Mucosa of descending colon (tissue), 3 donors: ENCODE measurements around the gene B4GALT2. TPM values are rescaled to one million over a fixed set of nuclear protein-coding genes. Genes with fewer than 3 reads are reported as not detected.

Experiments
- ATAC-seq: fragments of 200-7000 bp; cut with Tn5 transposase; one replicate; pipeline ENCODE4 v1.9.1; 2020; ENCODE audit warnings: mild to moderate bottlenecking, moderate library complexity
- DNase-seq, 3 donors: peaks; one replicate each; pipeline ENCODE4 v3.0.0-alpha.2; 2020
- H3K36me3 ChIP-seq: fragments of 200-600 bp; one replicate; pipeline ENCODE4 v1.8.0; 2021; ENCODE audit warnings: low read depth, mild to moderate bottlenecking
- H3K4me1 ChIP-seq: fragments of 200-600 bp; one replicate; pipeline ENCODE4 v1.8.0; 2021; ENCODE audit warnings: low read depth, mild to moderate bottlenecking
- H3K4me3 ChIP-seq: fragments of 200-600 bp; one replicate; pipeline ENCODE4 v1.8.0; 2021; ENCODE audit warnings: mild to moderate bottlenecking
- H3K9me3 ChIP-seq: fragments of 200-600 bp; one replicate; pipeline ENCODE4 v1.8.0; 2021; ENCODE audit warnings: mild to moderate bottlenecking
- intact Hi-C, 2 donors: fragments of 100-400 bp; cut with DNase I in 1 of 2; cut with micrococcal nuclease in 1 of 2; formaldehyde crosslinking; loops; one replicate each; pipeline versions ENCODE4 v1.11.0 to v1.11.1; 2022; cut with DNase I, micrococcal nuclease
- total RNA-seq, 3 donors: library from RNA; stranded (reverse); fragmentation: NEBNext Ultra II Directional in 2 of 3; extraction: Animal tissue kit (Norgen Biotek cat#: 25700) in 2 of 3; gene quantifications; one replicate each; pipeline versions ENCODE4 v1.2.1 to v1.2.4, GENCODE V29; 2021 to 2023
- TF ChIP-seq, protein P1 (sequence below): fragments of 200-600 bp; IDR thresholded peaks from one replicate; pipeline ENCODE4 v1.8.0; 2022; ENCODE audit warnings: antibody characterized with exemption, mild to moderate bottlenecking
- donor health status: DM: no; HTN: no; CAD: no; lungs with moderate emphysema.
- donor health status: DM: no; HTN: no; CAD: no.
- donor health status: DM: no; HTN: yes; CAD: no.

The B4GALT2 gene
- total RNA-seq, 3 donors from 2014 or later = 20.0 to 33.6 (median 28.1) TPM

DNA sequence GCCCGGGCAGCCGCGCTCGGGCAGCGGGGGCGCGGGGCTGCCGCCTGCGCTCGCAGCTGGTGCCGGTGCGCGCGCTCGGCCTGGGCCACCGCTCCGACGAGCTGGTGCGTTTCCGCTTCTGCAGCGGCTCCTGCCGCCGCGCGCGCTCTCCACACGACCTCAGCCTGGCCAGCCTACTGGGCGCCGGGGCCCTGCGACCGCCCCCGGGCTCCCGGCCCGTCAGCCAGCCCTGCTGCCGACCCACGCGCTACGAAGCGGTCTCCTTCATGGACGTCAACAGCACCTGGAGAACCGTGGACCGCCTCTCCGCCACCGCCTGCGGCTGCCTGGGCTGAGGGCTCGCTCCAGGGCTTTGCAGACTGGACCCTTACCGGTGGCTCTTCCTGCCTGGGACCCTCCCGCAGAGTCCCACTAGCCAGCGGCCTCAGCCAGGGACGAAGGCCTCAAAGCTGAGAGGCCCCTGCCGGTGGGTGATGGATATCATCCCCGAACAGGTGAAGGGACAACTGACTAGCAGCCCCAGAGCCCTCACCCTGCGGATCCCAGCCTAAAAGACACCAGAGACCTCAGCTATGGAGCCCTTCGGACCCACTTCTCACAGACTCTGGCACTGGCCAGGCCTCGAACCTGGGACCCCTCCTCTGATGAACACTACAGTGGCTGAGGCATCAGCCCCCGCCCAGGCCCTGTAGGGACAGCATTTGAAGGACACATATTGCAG lies 42.4 kb upstream of the B4GALT2 start:
- H3K4me1 ChIP-seq = peaks cover 20% of the 10 kb centered on the region
- H3K36me3 ChIP-seq = no peaks in the 10 kb centered on the region
- TF ChIP-seq, protein P1, sequence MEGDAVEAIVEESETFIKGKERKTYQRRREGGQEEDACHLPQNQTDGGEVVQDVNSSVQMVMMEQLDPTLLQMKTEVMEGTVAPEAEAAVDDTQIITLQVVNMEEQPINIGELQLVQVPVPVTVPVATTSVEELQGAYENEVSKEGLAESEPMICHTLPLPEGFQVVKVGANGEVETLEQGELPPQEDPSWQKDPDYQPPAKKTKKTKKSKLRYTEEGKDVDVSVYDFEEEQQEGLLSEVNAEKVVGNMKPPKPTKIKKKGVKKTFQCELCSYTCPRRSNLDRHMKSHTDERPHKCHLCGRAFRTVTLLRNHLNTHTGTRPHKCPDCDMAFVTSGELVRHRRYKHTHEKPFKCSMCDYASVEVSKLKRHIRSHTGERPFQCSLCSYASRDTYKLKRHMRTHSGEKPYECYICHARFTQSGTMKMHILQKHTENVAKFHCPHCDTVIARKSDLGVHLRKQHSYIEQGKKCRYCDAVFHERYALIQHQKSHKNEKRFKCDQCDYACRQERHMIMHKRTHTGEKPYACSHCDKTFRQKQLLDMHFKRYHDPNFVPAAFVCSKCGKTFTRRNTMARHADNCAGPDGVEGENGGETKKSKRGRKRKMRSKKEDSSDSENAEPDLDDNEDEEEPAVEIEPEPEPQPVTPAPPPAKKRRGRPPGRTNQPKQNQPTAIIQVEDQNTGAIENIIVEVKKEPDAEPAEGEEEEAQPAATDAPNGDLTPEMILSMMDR = no peak
- H3K9me3 ChIP-seq = no peaks in the 10 kb centered on the region
- H3K4me3 ChIP-seq = peak overlapping the region; percentile 17
- intact Hi-C loops = no loop called here
- DNase-seq = peak; percentile 42 to 67 (median 59)
- peak; percentile 34 for ATAC-seq

DNA sequence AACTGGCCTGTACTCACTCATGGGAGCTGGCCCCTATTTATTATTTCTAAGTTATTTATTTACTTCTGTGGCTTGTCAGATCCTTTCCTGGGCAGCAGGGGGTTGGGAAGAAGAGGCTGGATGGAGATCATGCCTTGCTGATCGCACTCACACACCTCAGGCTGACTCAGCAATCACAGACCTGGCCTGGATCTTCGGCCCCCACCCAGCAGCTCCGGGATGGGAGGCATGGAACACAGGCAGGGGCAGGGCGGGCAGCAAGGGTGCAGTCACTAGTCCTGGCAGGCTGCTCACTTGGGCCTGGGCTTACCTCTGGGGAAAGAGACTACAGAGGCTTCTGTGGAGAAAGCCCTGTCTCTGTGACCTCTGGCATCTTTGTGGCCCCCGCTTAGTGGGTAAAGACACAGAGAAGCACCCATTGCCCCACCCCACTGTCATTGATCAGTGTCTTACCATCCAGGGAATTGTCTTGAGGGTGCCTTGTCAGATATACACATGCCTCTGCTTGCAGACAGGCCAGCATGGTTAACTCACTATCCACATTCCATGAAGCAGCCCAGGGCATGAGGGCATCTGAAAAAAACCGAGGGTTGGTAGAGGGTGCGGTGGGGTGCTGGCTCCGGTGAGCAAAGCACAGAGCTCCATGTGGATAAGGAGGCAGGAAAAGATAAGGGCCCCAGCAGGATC lies 41.7 kb upstream of the B4GALT2 start:
- no peak for DNase-seq
- intact Hi-C loops = no loop called here
- H3K4me3 ChIP-seq = no peak overlapping the region
- H3K4me1 ChIP-seq = peaks cover 20% of the 10 kb centered on the region
- TF ChIP-seq, protein P1 = no peak
- no peak for ATAC-seq
- no peaks in the 10 kb centered on the region for H3K36me3 ChIP-seq
- H3K9me3 ChIP-seq = no peaks in the 10 kb centered on the region

DNA sequence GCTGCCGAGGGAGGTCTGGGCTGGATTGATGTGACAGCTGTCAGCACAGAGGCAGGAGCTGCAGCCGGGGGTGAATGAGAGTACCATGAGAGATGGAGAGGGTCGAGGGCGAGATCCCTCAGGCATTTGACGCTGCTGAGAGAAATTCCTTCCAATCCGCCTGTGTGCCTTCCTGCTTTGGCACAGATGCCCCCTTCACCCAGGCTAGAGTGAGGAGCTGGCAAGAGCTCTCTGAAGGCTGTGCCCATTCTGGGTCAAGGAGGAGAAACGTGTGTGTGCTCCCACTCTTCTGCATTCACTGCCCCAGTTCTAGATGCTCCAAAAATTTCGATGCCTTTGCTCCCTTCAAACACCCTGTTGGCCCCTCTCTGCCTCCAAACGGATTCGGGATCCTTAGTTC lies 40.6 kb upstream of the B4GALT2 start:
- DNase-seq = no peak
- no peaks in the 10 kb centered on the region for H3K36me3 ChIP-seq
- no peak for ATAC-seq
- H3K4me3 ChIP-seq = no peak overlapping the region
- TF ChIP-seq, protein P1 = no peak
- H3K4me1 ChIP-seq = peaks cover 15% of the 10 kb centered on the region
- H3K9me3 ChIP-seq = no peaks in the 10 kb centered on the region
- intact Hi-C loops = no loop called here

DNA sequence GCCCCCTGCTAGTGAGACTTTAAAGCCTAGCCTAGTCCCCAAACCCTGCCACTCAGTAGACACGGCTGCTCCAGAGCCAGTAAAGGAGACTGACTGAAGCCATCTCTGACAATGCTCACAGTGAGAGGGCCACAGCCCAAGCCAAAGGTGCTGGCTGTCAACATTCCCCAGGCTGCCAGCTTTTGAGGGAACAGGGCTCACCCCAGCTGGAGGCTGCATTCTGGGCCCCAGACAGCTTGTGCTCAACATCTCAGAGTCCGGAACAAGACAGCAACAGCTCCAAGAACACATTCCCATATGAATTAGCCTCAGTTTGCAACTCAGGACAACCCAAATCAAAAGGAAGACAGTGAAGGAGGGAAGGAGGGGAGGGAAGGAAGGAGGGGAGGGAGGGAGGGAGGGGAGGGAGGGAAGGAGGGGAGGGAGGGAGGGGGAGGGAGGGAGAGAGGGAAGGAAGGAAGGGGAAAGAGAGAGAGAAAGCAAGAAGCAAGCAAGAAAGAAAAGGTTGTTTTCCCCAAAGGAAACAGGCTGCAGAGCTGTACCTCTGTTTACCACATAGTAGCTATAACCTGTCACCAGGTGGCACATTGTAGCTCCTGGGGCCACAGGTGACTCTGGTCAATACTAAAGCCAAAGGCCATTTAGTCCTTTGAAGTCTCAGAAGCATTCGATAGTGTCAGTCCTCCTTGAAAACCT lies 40.0 kb upstream of the B4GALT2 start:
- H3K4me1 ChIP-seq = peaks cover 9% of the 10 kb centered on the region
- DNase-seq (no peak), ATAC-seq (no peak)
- H3K9me3 ChIP-seq = no peaks in the 10 kb centered on the region
- no peak overlapping the region for H3K4me3 ChIP-seq
- TF ChIP-seq, protein P1 = no peak
- intact Hi-C loops = no loop called here
- H3K36me3 ChIP-seq = no peaks in the 10 kb centered on the region

DNA sequence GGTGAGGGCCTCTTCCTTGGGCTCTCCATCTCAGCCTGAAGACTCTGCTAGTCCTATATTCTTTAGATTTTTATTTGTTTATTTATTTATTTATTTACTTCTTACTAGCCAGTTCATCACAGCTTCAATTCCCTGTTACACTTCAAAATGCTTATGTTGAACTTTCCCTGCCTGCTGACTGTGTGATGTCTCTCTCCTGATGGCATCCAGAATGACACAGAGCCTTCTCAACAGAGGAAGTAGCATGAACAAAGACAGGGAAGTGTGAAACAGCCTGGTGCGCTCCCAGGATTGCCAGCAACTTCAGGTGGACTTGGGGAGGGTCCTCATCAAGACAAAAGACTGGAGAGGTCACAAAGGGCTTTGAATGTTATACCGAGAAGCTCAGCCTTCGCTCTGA lies 36.6 kb upstream of the B4GALT2 start:
- H3K36me3 ChIP-seq = peaks cover 5% of the 10 kb centered on the region
- ATAC-seq = no peak
- no peak overlapping the region for H3K4me3 ChIP-seq
- H3K4me1 ChIP-seq = peaks cover 16% of the 10 kb centered on the region
- intact Hi-C loops = no loop called here
- H3K9me3 ChIP-seq = no peaks in the 10 kb centered on the region
- DNase-seq = no peak
- TF ChIP-seq, protein P1 = no peak
